ENCODE results near the gene PKNOX2. TPM values are rescaled to one million over a fixed set of nuclear protein-coding genes. Genes with fewer than 3 reads are reported as not detected.
A peak's percentile ranks its signal among the peaks of the same experiment; 100 is the strongest.

The PKNOX2 gene
- total and polyA plus RNA-seq, 2 of the 4 experiments (the other 2 are of a cell fraction), result 0.72 to 2.3 TPM

- intact Hi-C loops (cut with micrococcal nuclease), result no loop called here
- Histone ChIP-seq H3K4ac (ENCODE audit: low read depth, low read length) (no peak overlapping the region), H3K9me3 (ENCODE audit: control insufficient read depth, insufficient read depth, low read length) (no peaks in the 10 kb centered on the region), H3K27ac (ENCODE audit: insufficient read depth, low read length) (no peak overlapping the region), H2BK5ac (ENCODE audit: low read depth, low read length, poor library complexity, severe bottlenecking) (no peak overlapping the region), H4K5ac (ENCODE audit: low read depth, low read length) (no peak overlapping the region), H3K14ac (replicated peaks; ENCODE audit: low read depth, low read length) (peak overlapping the region; percentile 11; the same call in 1 of the 2 replicates), H3K36me3 (ENCODE audit: control insufficient read depth, insufficient read depth, low read length) (no peaks in the 10 kb centered on the region), H4K91ac (ENCODE audit: insufficient read depth, low read depth, low read length) (no peak overlapping the region), H3K27me3 (ENCODE audit: control insufficient read depth, insufficient read depth, low read length) (peaks cover 6% of the 10 kb centered on the region; the same call in 1 of the 2 replicates), H2BK15ac (ENCODE audit: low read depth, low read length) (no peak overlapping the region), H3K23ac (ENCODE audit: low read depth, low read length) (no peak overlapping the region; the same call in 1 of the 2 replicates), H3K79me1 (ENCODE audit: low read depth in 1 of 2, low read length in 2 of 2) (no peaks in the 10 kb centered on the region), H2AK9ac (replicated peaks; ENCODE audit: low read depth, low read length, poor library complexity) (no peak overlapping the region), H3K56ac (ENCODE audit: extremely low read depth, insufficient read depth, low read length) (no peak overlapping the region), H2BK120ac (ENCODE audit: low read depth, low read length) (no peak overlapping the region), H3K18ac (ENCODE audit: low read depth, low read length) (no peak overlapping the region), H3K4me3 (ENCODE audit: insufficient read depth, low read depth, low read length) (no peak overlapping the region), H3K9me1 (ENCODE audit: insufficient read depth, low read length) (peaks cover 11% of the 10 kb centered on the region; the same call in 1 of the 2 replicates), H4K8ac (ENCODE audit: low read depth in 2 of 2, low read length in 2 of 2) (no peak overlapping the region; a peak in 1 of 4 replicates), H2AFZ (replicated peaks; ENCODE audit: low read length, poor library complexity) (no peak overlapping the region), H2AK5ac (ENCODE audit: low read depth, low read length) (no peak overlapping the region), H2BK20ac (ENCODE audit: low read depth, low read length) (no peak overlapping the region), H3K4me1 (ENCODE audit: control insufficient read depth, insufficient read depth, low read length) (peaks cover 4% of the 10 kb centered on the region; the same call in 1 of the 2 replicates), H4K20me1 (ENCODE audit: insufficient read depth, low read length) (no peaks in the 10 kb centered on the region), H3K9ac (ENCODE audit: low read depth, low read length) (no peak overlapping the region), H3K4me2 (ENCODE audit: low read depth, low read length) (no peak overlapping the region)
- ATAC-seq (ENCODE audit: low read depth) (no peak), DNase-seq (no peak)
- 94% methylated on average over 2 of the region's 7 CpGs; no CpG with 5 or more reads in 1 of the 2 experiments for WGBS, 2 experiments (ENCODE audit: extremely low coverage in 2 of 2, insufficient read length in 1 of 2)
- CTCF ChIA-PET, result no interaction called here
- TF ChIP-seq, protein P1, sequence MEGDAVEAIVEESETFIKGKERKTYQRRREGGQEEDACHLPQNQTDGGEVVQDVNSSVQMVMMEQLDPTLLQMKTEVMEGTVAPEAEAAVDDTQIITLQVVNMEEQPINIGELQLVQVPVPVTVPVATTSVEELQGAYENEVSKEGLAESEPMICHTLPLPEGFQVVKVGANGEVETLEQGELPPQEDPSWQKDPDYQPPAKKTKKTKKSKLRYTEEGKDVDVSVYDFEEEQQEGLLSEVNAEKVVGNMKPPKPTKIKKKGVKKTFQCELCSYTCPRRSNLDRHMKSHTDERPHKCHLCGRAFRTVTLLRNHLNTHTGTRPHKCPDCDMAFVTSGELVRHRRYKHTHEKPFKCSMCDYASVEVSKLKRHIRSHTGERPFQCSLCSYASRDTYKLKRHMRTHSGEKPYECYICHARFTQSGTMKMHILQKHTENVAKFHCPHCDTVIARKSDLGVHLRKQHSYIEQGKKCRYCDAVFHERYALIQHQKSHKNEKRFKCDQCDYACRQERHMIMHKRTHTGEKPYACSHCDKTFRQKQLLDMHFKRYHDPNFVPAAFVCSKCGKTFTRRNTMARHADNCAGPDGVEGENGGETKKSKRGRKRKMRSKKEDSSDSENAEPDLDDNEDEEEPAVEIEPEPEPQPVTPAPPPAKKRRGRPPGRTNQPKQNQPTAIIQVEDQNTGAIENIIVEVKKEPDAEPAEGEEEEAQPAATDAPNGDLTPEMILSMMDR (conservative IDR thresholded peaks at IDR 0.05; ENCODE audit: low read depth, low read length), result no peak
- TF ChIP-seq CEBPB (IDR thresholded peaks at IDR 0.05; ENCODE audit: low read depth, low read length) (no peak), MAZ (IDR thresholded peaks at IDR 0.05; ENCODE audit: borderline replicate concordance, low read depth, low read length) (no peak), NFE2L2 (IDR thresholded peaks at IDR 0.05; ENCODE audit: low read depth, low read length) (no peak), ELK1 (IDR thresholded peaks at IDR 0.05; ENCODE audit: borderline replicate concordance, low read depth, low read length) (no peak), CHD1 (IDR thresholded peaks at IDR 0.05; ENCODE audit: low read depth, low read length) (no peak)
- dilution Hi-C loops (cut with HindIII; ENCODE audit: low sequenced_read_pairs, unreplicated experiment), result no loop called here
- POLR2A ChIA-PET (ENCODE audit: unreplicated experiment), result no interaction called here
- BruUV-seq (replicated peaks), result no TSS peak
- in situ Hi-C loops (cut with MboI; ENCODE audit: low sequenced_read_pairs), result no loop called here
Measured at GRCh38 chr11:125381499-125382044, 217.0 kb downstream of the PKNOX2 start.

Measured in IMR-90 (cell line).